HG03045 (cell line): ENCODE results near the gene CAVIN2.

Experiments used
- ATAC-seq: cut with Tn5 transposase; IDR thresholded peaks from one replicate; pipeline ENCODE4 v1.9.1; 2021; ENCODE audit warnings: mild to moderate bottlenecking, moderate library complexity; ENCODE audit not compliant: unreplicated experiment

CAVIN2 gene

DNA sequence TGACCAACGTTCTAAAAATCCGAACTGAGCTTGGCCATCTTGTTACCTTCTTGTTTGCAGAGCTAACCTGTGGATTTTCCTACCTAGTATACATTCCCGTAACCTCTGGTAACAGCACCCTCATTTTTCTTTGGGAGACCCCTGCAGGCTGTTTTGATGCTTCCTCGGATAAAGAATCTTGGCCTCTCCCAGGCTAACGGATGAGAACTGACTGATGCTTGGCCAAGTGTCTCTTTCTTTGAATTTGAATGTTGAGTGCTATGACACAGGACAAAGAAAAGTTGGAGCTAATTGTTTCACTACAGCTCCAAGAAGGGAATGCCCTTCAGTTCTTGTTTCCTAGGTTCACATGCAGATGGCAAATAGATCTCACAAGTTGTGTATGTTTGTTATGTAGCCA, 19.3 kb upstream of the CAVIN2 start:
- ATAC-seq: no peak

DNA sequence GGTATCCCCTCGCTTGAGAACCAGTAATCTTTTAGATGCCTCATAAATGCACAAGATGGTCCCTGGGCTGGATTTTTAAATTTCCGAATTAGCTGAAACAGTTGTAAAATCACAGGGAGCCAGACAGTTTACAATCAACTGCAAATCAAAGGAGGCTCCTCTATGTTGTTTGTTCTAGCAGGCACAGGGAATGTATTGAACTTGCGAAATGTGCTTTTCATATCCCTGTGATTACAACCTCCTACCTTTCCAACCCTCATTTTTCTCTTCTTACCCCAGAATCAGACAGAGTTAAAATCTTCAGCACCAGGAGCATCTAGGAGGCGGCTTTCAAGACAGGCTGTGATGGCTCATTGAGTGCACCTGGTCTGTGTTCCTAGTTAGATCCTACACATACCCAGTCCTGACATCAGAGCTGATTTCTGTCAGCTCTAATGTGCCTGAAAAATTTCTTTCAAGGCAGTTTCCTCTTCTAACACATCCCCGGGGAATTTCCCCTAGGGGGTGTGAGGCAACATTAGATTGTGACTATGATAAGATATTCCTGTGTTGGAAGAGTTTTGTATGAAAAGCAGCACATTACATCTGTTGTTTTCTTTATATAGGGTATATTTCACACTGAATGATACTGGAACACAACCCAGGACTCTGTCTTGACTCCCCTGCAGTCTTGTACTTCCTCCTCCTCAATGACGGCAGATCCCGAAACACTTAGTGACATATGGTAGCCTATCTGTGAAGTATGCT, 17.9 kb upstream of the CAVIN2 start:
- no peak for ATAC-seq

DNA sequence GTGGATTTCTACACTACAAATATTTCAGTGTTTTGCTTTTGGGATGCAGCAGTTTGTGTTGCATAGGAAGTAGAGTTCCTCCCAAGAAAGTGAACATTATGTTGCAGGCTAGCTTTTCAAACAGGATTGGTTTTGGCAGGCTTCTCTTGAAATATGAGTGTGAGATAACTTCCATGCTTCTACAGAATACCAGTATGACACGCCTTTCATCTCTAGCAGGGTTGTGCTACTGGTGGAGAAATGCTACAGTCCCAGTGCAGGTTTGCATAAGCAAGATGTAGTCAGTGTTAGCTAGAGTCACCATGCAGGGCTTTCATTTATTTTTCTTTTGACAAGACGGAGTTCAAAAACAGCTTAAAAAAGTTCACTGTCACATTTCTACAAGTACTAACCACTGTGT, 17.1 kb upstream of the CAVIN2 start:
- no peak for ATAC-seq

DNA sequence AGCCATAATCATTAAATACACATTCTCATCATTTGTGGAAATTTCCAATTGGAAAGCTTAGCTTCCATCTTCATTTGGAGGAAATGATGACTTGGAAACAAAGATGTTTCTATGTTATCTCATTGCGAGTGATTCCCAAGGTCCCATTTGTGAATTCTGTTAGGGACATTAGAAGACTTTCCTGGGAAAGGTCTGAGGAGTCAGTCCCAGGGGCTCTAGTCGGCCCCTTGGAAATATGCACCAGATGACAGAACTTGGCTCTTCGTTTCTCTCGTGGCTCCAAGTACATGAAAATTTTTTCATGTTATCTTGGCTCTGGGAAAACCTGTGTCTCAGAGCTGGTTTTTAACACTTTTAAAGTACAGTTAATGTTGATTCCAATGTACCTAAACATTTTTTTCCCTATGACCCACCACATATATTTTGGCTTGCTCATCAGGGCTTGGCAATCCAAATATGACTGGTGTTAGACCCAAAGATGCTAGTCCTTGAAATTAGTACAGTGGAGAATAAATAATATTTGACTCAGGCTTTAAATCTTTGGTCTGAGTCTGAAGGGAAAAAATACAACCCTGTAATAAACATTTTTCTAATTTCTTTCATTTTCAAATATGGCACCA, 15.4 kb upstream of the CAVIN2 start:
- no peak for ATAC-seq

DNA sequence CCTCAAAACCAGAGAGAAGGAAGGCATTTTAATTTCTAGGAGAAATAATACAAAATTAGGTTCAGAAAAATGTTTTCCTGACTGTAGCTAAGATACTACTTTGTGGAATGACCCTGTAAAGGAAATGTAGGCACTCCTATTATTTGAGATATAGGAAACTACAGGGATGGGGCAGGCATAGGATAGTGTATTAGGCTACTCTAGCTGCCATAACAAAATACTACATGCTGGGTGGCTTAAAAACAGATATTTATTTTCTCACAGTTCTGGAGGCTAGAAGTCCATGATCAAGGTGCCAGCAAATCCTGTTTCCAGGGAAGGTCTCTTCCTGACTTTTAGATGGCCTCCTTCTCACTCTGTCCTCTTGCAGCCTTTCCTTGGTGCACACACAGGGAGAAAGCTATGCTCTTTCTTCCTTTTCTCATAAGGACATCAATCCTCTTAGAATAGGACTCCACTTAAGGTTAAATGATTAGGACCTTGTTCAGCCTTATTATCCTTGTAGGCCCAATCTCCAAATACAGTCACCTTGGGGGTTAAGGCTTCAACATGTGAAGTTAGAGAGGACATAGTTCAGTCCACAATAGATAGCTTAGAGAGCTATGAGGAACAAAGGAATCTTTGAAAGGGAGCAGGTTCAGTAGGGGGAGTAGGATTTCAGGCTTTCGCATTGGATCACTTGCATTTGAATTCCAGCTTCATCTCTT, 14.0 kb upstream of the CAVIN2 start:
- ATAC-seq: no peak

DNA sequence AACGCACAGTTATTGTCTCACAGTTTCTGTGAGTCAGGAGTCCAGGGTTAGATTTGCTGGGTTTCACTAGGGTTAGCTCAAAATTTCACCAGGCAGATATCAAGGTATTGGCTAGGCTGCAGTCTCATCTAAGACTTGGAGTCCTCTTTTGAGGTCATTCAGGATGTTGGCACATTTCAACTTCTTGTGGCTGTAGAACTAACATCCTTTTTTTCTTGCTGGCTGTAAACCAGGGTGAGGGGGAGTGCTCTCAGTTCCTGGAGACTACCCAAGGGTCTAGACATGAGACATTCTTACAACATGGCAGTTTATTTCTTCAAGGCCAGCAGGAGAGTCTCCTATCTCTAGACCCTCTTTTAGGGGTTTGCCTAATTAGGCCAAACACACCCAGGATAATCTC, 12.8 kb upstream of the CAVIN2 start:
- ATAC-seq: no peak

DNA sequence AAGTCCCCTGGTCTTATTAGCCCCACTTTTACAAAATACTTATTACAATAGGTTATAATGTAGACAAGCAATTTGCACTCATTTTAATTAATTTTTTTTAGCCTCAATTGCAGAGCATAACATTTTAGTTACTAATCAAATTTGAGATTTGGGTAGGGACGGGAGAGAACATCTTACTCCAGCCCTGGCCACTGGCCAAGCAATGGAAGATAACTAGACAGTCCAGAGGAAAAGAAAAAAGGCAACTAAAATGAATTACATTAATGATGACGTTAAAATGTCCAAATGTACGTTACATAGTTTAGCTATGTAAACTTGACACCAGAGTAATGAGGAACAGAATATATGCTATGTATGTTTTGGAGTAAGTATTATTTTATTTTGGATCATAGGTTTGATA, 11.0 kb upstream of the CAVIN2 start:
- ATAC-seq: no peak

DNA sequence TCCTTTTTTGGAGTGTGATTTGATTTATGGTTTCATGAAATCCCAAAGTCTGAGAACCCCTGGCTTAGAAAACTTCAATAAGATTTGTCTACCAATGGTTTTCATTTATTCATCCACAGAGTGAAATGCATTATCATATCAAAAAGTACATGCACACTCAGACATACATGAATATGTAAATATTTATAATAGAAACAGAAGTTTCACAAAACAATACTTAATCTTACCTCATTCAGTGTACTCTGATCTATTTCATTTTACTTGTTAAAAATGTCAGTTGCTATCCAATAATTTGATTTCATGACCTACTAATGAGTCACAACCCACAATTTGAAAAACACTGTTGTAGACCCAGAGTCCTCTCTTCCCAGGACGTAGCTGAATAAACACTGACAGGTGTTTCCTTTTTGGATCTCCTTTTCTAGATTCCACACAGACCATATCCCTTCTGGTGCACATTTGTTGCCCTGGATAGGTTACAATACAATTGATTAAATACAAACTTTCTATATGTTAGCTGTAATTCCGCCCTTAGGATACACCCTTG, 10.4 kb upstream of the CAVIN2 start:
- no peak for ATAC-seq

DNA sequence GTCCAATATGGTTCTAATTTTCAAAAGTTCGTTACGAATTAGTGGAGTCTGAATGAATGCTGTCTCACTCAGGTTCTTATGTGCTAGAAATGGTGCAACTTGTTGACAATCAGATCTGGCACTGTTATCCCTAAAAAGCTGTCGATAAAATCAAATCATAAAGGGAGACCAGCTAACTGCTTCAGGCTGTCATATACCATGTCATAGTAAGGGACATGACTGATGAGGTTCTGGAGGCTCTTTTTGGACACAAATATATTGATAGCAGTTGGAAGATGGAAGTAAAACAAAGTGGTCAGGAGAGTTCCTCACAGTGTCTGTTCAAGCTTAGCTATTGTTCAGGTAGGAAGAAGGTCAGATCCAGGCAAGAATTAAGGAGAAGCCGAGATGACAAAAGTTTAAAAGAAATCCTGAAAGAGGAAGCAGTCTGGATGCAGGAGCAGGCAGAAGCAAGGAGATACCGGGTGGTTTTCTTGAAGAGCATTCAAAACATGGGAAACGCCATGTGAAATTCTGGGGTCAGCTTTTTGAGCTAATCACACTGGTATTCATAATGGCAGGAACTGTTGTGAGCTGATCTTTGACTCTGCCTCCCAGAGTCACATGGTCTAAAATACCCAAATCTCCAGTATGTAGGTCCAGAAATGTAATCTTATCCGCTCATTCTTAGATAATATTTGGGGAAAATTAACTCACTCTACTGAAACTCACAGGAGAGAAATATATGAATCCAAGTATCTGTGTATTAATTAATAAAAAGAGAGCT, 9.4 kb upstream of the CAVIN2 start:
- ATAC-seq: no peak

DNA sequence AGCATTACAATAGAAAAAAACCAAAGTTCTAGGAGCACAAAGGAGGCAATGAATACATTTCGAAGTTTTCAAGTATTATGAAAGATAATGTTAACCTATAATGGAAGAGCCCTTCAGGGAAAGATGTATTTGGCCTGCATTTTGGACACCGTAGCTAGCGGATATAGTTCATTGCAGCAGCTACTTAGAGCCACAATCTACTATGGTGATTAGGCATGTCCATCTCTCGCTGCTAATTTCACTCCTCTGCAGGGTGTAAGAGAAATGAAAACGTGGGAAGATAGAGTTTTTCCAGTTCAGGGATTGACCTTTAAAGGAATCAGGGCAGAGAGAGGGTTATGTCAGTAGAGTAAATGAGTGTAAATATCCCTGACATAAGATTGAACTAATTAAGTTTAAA, 8.5 kb upstream of the CAVIN2 start:
- ATAC-seq: no peak

DNA sequence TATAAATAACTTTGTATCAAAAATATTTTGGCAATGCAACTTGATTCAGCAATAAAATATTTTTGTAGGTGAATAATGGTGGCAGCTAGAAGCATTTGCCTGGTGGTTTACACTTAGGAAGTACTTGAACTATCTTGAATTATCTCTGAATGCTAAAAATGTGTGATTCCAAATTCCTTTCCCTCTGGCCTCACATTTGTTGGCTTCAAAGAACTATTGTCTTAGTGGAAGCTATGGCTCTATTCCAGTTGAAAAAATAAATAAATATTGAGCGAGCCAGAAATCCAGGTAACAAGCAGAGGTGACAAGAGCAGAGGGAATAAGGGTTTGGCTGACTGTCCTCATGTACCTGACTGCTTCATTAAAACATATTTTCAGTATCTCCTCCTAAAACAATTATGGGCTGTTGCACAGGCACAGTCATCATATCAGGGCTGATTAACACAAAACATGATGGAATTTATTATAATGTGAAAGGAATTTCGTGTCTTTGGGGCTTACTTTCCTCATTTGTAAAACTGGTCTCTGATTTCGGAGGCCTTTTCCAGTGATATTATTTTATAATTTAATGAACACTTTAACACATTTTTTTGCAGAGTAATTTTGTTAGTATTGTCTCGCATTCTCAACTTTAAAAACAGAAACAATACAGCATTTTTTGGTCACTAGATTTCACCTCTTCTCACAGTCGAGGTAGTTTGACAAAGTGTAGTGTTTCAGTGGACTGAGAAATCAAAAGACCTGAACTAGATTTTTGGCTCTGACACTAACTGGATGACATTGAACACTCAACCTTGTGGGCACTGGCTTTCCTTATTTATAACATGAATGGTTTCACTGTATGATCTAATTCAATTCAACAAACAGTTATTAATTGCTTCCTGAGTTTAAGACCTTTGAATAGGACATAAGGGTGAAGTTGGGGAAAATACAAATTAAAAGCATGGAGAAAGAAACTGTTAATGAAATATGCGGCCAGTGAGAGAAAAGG, 7.8 kb upstream of the CAVIN2 start:
- ATAC-seq: no peak

DNA sequence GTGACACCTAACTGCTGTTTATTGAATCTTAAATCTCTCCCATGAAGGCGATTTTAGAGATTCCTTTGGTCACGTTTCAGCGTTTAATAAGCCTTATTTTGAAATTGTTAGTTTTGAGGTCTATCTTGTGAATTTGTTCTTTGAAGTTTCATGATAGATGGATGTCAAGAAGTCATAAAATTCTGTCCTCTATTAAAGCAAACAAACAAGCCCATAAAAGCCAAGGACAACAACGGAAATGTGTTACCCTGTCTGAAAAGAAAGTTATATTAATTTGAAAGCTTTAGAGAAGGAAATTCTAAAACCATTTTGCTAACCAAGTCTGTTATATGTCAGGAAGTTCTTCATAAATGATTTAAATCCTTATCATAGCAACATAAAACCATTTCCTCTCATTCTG, 7.0 kb upstream of the CAVIN2 start:
- ATAC-seq: no peak

DNA sequence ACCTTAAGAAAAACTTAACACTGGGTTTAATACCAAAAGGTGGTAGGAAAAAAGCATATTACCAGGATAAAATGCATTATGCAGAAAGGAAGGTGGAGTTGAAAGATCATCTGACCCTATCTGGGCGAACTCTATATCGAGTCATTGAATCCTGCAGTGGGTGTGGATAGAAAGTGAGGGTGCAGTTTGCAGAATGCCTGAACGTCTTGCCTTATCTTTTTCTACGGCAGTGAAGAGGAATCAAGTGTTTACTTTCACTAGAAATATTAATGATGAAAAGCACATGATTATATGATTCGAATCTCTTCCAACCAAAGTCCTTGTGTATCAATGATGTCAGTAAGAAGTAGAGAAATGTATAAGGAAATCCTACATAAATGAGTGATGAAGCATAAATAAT, 4.3 kb upstream of the CAVIN2 start:
- no peak for ATAC-seq

DNA sequence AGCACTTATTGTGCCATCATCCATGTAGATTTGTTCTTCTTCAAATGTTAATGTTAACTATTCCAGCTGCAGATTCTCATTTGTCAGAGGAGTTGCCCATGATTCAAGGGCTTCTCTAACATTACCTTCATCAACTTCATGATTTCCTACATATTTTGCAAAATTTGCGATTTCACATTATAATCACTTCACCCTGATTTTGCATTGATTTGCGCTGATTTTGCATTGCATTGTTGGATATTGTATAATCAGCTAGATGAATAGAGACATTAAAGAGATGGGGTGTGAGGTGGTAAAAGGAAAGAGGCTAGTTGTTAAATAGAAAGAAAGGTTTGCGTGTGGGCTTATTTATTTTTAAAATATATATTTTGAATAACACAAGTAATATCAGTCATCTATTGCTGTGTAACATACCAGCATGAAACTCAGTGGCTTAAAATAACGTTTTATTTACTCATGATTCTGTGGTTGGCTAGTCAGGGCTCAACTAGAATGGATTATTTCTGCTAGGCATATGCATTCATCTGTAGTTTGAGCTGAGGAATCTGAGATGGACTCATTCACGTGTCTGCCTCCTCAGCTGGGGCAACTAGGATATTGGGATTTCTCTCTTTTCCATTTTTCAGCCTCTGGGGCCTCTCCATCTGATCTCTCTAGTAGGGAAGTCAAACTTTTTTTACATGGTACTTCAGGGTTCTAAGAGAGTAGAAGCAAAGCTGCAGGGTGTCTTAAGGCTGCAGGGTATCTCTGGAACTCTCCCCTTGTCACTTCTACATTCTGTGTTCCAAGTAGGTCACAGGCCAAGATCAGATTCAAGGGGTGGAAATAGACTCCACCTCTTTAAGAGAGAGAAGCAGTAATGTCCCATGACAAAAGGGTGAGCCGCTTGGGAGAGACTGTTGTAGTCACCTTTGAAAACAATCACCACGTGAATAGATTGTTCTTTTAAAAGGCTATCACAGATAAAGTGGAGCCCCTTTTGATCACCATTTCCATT, 2.2 kb upstream of the CAVIN2 start:
- ATAC-seq: no peak

DNA sequence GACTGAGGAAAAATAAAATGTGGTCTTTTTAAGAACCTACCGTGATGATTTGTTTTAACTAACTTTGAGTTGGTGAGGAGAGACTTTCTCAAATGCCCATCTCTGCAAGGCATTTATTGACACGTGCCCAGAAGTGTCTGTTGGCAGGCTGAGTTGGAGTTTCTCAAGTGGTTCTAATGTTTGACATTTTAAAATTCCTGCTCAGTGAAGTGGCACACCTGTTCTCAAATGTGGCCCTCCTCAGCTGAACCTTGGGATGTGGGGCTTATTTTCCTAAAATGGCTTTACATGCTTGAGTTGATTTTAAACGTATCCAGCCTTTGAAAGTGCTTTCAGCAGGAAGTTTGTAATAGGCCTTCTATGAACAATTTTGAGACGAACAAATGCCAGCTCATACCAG, 876 bp upstream of the CAVIN2 start:
- no peak for ATAC-seq

DNA sequence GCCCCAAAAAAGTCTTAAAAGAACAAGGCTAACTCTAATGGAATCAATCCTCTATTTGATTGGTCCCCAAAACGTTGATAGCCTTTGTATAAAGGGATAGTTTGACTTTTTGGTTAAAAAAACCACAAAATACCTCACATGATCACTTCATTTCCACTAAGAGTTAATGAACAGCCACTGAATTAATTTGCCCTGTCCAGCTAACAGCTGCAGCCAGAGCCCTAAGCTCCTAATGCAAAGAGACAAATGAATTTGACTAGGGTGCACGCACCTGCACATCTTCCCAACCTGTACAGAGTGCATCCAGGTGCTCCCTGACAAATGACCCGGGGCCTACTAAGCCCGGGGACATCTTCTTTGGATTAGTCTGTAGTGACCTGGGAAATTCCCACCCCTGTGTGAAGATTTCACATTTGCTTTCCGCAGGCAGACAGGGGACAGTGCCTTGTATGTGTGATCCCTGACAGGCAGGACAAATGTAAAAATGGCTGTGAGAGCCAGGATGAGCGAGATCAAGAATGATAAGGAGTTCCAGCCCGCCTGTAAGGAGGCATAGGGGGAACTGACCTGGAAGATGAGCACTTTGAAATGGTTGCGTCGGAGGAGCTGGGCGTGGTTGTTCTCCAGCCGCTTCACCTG, 893 bp downstream of the CAVIN2 start:
- ATAC-seq: no peak

DNA sequence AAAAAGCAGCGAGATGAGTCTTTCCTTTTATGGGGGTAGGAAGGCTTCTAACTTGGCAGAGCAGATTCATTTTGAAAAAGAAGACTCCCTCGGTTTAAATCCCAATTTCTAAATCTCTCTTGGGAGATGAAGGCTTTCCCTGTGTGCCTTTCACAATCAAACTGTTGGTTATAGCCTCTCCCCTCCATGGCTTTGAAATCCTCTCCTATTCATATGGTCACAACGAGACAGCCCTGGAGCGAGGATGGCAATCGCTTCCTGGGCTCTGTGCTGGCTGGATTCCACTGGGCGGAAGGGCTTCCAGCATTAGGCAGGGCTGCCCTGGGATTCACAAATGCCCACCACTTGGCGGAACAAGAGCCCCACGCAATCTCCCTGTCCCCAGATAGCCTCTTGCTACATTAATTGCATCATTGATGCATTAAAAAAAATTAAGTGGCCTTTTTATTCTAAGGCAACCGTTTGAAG, 1.6 kb downstream of the CAVIN2 start:
- ATAC-seq: no peak

DNA sequence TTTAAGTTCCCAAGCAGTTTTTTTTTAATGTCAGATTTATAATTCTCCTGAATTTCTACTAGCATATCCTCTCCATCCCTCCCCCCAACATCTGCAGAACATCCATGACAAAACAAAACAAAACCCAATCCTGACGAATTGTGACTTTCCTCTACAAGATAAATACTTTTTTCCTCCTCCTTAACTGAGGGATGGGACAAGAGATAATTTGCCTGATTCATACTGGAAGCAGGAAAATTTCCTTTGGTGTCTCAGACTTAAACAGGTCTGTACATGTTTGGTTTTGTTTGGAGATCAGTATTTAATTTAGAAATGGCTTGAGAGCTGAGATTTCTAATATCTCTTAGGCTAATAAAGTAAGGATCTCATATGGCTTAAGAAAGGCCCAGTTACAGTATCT, 2.2 kb downstream of the CAVIN2 start:
- ATAC-seq: no peak
